ENCODE results near the gene RBMS1. TPM values are rescaled to one million over a fixed set of nuclear protein-coding genes. Genes with fewer than 3 reads are reported as not detected.
A peak's percentile ranks its signal among the peaks of the same experiment; 100 is the strongest.
"Not testable (repeated sequence)": the region's sequence is repeated elsewhere in the genome, so short reads cannot be mapped to it uniquely, and the experiment has no call there.

The RBMS1 gene
- total RNA-seq, 1 donor from 2014 or later = 93.3 TPM

- peaks cover 26% of the 10 kb centered on the region for H3K4me1 ChIP-seq
These were observed 4.5 kb downstream of the RBMS1 start for GRCh38 chr2:160489111-160489510.

GRCh38 chr2:160488289-160488688 is 5.3 kb downstream of the RBMS1 start:
- DNase-seq (ENCODE audit: extremely low spot score in 2 of 2); H3K9me3 ChIP-seq; H3K27me3 ChIP-seq; intact Hi-C loops (cut with DNase I); H3K36me3 ChIP-seq; H3K4me3 ChIP-seq; H3K27ac ChIP-seq: not testable (repeated sequence)
- peaks cover 35% of the 10 kb centered on the region for H3K4me1 ChIP-seq

More at GRCh38 chr2:160489111-160489510, 4.5 kb downstream of the RBMS1 start:
- Histone ChIP-seq H3K36me3 (no peaks in the 10 kb centered on the region), H3K9me3 (no peaks in the 10 kb centered on the region), H3K27ac (no peak overlapping the region), H3K27me3 (no peaks in the 10 kb centered on the region), H3K4me3 (no peak overlapping the region)
- TF ChIP-seq POLR2AphosphoS5 (IDR thresholded peaks at IDR 0.05; ENCODE audit: insufficient read depth in 1 of 2, low read depth in 1 of 2) (no peak), CTCF (IDR thresholded peaks at IDR 0.05) (no peak), POLR2A (IDR thresholded peaks at IDR 0.05) (no peak)
- DNase-seq (ENCODE audit: extremely low spot score in 2 of 2) = no peak
- intact Hi-C loops (cut with DNase I) = no loop called here

GRCh38 chr2:160486341-160486740 is 7.3 kb downstream of the RBMS1 start:
- H3K4me1 ChIP-seq = peaks cover 48% of the 10 kb centered on the region
- H3K4me3 ChIP-seq = no peak overlapping the region
- no peak for TF ChIP-seq POLR2A (IDR thresholded peaks at IDR 0.05)
- TF ChIP-seq POLR2AphosphoS5 (IDR thresholded peaks at IDR 0.05; ENCODE audit: insufficient read depth in 1 of 2, low read depth in 1 of 2) = no peak
- TF ChIP-seq CTCF (IDR thresholded peaks at IDR 0.05) = no peak
- intact Hi-C loops (cut with DNase I) = no loop called here
- H3K9me3 ChIP-seq = no peaks in the 10 kb centered on the region
- DNase-seq (ENCODE audit: extremely low spot score in 2 of 2) = no peak
- H3K27me3 ChIP-seq = no peaks in the 10 kb centered on the region
- H3K27ac ChIP-seq = no peak overlapping the region
- H3K36me3 ChIP-seq = no peaks in the 10 kb centered on the region

- intact Hi-C loops (cut with DNase I) = no loop called here
- Histone ChIP-seq H3K4me1 (peaks cover 41% of the 10 kb centered on the region), H3K27me3 (no peaks in the 10 kb centered on the region), H3K27ac (no peak overlapping the region), H3K4me3 (no peak overlapping the region), H3K36me3 (no peaks in the 10 kb centered on the region), H3K9me3 (no peaks in the 10 kb centered on the region)
- DNase-seq (ENCODE audit: extremely low spot score in 2 of 2) = no peak
- TF ChIP-seq POLR2A (IDR thresholded peaks at IDR 0.05) = no peak
- TF ChIP-seq CTCF (IDR thresholded peaks at IDR 0.05) = no peak
- no peak for TF ChIP-seq POLR2AphosphoS5 (IDR thresholded peaks at IDR 0.05; ENCODE audit: insufficient read depth in 1 of 2, low read depth in 1 of 2)
These were observed 8.6 kb downstream of the RBMS1 start for GRCh38 chr2:160484859-160485520.

- no peak for DNase-seq (ENCODE audit: extremely low spot score in 2 of 2)
- peaks cover 44% of the 10 kb centered on the region for H3K4me1 ChIP-seq
- no peaks in the 10 kb centered on the region for H3K36me3 ChIP-seq
- no peaks in the 10 kb centered on the region for H3K27me3 ChIP-seq
- intact Hi-C loops (cut with DNase I) = no loop called here
- H3K27ac ChIP-seq = no peak overlapping the region
- no peak for TF ChIP-seq CTCF (IDR thresholded peaks at IDR 0.05)
- no peak for TF ChIP-seq POLR2A (IDR thresholded peaks at IDR 0.05)
- TF ChIP-seq POLR2AphosphoS5 (IDR thresholded peaks at IDR 0.05; ENCODE audit: insufficient read depth in 1 of 2, low read depth in 1 of 2) = peak in 1 of 2 donors; percentile 14
- H3K9me3 ChIP-seq = no peaks in the 10 kb centered on the region
- no peak overlapping the region for H3K4me3 ChIP-seq
These were observed 10.9 kb downstream of the RBMS1 start for GRCh38 chr2:160482673-160483072.

Measured in vagina (tissue), 2 donors.